ENCODE data around the gene IL12RB1.

DNA sequence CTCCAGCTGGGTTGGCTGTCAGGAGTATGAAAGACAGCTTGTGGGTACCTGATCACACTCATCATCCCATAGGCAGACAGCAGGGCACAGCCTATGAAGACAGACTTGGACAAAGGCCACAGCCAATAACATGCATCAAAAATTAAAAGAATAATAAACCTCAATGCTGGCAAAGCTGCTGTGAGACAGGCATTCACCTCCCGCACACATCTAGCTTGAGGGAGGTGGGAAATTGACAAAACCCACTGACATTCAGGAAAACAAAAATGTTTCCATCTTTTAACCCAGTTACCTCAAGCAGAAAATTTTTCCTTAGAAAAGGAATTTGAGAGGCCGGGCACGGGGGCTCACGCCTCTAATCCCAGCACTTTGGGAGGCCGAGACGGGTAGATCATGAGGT, 14.4 kb downstream of the IL12RB1 start:
- TF ChIP-seq POLR2A (IDR thresholded peaks at IDR 0.05): no peak
- TF ChIP-seq, protein P1, sequence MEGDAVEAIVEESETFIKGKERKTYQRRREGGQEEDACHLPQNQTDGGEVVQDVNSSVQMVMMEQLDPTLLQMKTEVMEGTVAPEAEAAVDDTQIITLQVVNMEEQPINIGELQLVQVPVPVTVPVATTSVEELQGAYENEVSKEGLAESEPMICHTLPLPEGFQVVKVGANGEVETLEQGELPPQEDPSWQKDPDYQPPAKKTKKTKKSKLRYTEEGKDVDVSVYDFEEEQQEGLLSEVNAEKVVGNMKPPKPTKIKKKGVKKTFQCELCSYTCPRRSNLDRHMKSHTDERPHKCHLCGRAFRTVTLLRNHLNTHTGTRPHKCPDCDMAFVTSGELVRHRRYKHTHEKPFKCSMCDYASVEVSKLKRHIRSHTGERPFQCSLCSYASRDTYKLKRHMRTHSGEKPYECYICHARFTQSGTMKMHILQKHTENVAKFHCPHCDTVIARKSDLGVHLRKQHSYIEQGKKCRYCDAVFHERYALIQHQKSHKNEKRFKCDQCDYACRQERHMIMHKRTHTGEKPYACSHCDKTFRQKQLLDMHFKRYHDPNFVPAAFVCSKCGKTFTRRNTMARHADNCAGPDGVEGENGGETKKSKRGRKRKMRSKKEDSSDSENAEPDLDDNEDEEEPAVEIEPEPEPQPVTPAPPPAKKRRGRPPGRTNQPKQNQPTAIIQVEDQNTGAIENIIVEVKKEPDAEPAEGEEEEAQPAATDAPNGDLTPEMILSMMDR (IDR thresholded peaks at IDR 0.05): no peak

Data from thyroid gland (tissue), 4 donors.